A673 (cell line): ENCODE data around the gene DNMBP. TPM values are rescaled to one million over a fixed set of nuclear protein-coding genes. Genes with fewer than 3 reads are reported as not detected.
"Not testable (repeated sequence)": the region's sequence is repeated elsewhere in the genome, so short reads cannot be mapped to it uniquely, and the experiment has no call there.

Experiments
- BruUV-seq: library from RNA; stranded (reverse); fragments of 400-500 nt; replicated peaks from 2 replicates; lab custom pipeline; 2021; lab: Mats Ljungman, UMichigan
- CTCF ChIA-PET: fragments of 300-600 bp; sonication (Branson Sonifier 250); formaldehyde crosslinking; loops from one replicate; lab custom pipeline; 2022; ENCODE audit warnings: antibody characterized with exemption; lab: Charles Lee
- POLR2A ChIA-PET: fragments of 300-600 bp; sonication (Branson Sonifier 250); formaldehyde crosslinking; loops from one replicate; lab custom pipeline; 2022; ENCODE audit warnings: antibody characterized with exemption; ENCODE audit not compliant: low non-redundant PET; lab: Charles Lee
- DNase-seq: peaks from one replicate; pipeline ENCODE4 v3.0.0-alpha.2; 2015; ENCODE audit warnings: low spot score
- H3K27ac ChIP-seq: fragments of 200-600 bp; sonication (generic); 2 replicates; pipeline ENCODE4 v1.5.1; 2016; ENCODE audit warnings: mixed run types, low read depth, mild to moderate bottlenecking, mixed read lengths, antibody characterized with exemption, low read length; ENCODE audit not compliant: poor library complexity, severe bottlenecking
- H3K27me3 ChIP-seq: fragments of 200-600 bp; sonication (generic); replicated peaks from 2 replicates; pipeline ENCODE4 v1.6.1; 2017; ENCODE audit warnings: mixed run types, low read depth, mild to moderate bottlenecking, mixed read lengths, antibody characterized with exemption, low read length; ENCODE audit not compliant: insufficient read depth, poor library complexity
- H3K36me3 ChIP-seq: fragments of 200-600 bp; sonication (generic); 2 replicates; pipeline ENCODE4 v1.6.1; 2016; ENCODE audit warnings: mixed run types, mild to moderate bottlenecking, mixed read lengths, antibody characterized with exemption, low read length; ENCODE audit not compliant: insufficient read depth, poor library complexity, severe bottlenecking
- H3K4me1 ChIP-seq: fragments of 200-600 bp; sonication (generic); 2 replicates; pipeline ENCODE4 v1.6.1; 2017; ENCODE audit warnings: mixed run types, mild to moderate bottlenecking, mixed read lengths, antibody characterized with exemption, low read length; ENCODE audit not compliant: insufficient read depth, poor library complexity, severe bottlenecking
- H3K4me3 ChIP-seq: fragments of 200-600 bp; sonication (generic); 2 replicates; pipeline ENCODE4 v1.5.1; 2016; ENCODE audit warnings: low read depth, mixed run types, mild to moderate bottlenecking, mixed read lengths, low read length; ENCODE audit not compliant: poor library complexity, severe bottlenecking
- H3K9me3 ChIP-seq: fragments of 200-600 bp; sonication (generic); 2 replicates; pipeline ENCODE4 v1.6.1; 2016; ENCODE audit warnings: mixed run types, low read depth, mild to moderate bottlenecking, mixed read lengths, antibody characterized with exemption, low read length; ENCODE audit not compliant: poor library complexity, severe bottlenecking
- CTCF ChIP-seq: fragments of 300-800, 200-600 bp; sonication (generic); conservative IDR thresholded peaks from 2 replicates; pipeline ENCODE4 v1.5.1; 2017; ENCODE audit warnings: low read depth, mild to moderate bottlenecking, antibody characterized with exemption, low read length, moderate library complexity, mixed read lengths
- EZH2 ChIP-seq: fragments of 200-600 bp; sonication (generic); IDR thresholded peaks from 2 replicates; pipeline ENCODE4 v1.6.1; 2017; ENCODE audit warnings: borderline replicate concordance, low read depth, mild to moderate bottlenecking, mixed read lengths, antibody characterized with exemption, low read length; ENCODE audit not compliant: poor library complexity, severe bottlenecking
- intact Hi-C: fragments of 100-400 bp; cut with micrococcal nuclease; formaldehyde crosslinking; loops from one replicate; pipeline ENCODE4 v1.10.0; 2022; ENCODE audit not compliant: unreplicated experiment
- total RNA-seq: library from RNA; stranded (reverse); gene quantifications from 2 replicates; pipeline ENCODE4 v1.2.3, GENCODE V29; 2021

DNMBP gene
- total RNA-seq, 1 experiment from 2014 or later, result 28.0 TPM

GRCh38 chr10:99906470-99906869 lies 103.3 kb downstream of the DNMBP start:
- ChIA-PET POLR2A (no interaction called here), CTCF (interaction anchor here (1.1 kb wide), 1 partner anchor 58 kb away, joined by 3 read pairs; no protein-coding TSS in a partner anchor)
- BruUV-seq, result no TSS peak
- Histone ChIP-seq H3K27me3 (no peaks in the 10 kb centered on the region), H3K27ac (no peak overlapping the region), H3K36me3 (peaks cover 60% of the 10 kb centered on the region), H3K4me3 (no peak overlapping the region), H3K4me1 (peaks cover 10% of the 10 kb centered on the region), H3K9me3 (no peaks in the 10 kb centered on the region)
- no peak for TF ChIP-seq CTCF
- TF ChIP-seq EZH2, result no peak
- intact Hi-C loops, result no loop called here
- DNase-seq, result no peak

- H3K4me3 ChIP-seq, result no peak overlapping the region
- no peak overlapping the region for H3K27ac ChIP-seq
- no peaks in the 10 kb centered on the region for H3K27me3 ChIP-seq
- no peak for TF ChIP-seq CTCF
- POLR2A ChIA-PET, result no interaction called here
- no peaks in the 10 kb centered on the region for H3K9me3 ChIP-seq
- no peak for DNase-seq
- BruUV-seq, result no TSS peak
- CTCF ChIA-PET, result interaction anchor here (1.1 kb wide), 1 partner anchor 59 kb away, joined by 3 read pairs; no protein-coding TSS in a partner anchor
- H3K4me1 ChIP-seq, result peaks cover 8% of the 10 kb centered on the region
- intact Hi-C loops, result no loop called here
- peaks cover 62% of the 10 kb centered on the region for H3K36me3 ChIP-seq
Measured at GRCh38 chr10:99905971-99906370, 103.8 kb downstream of the DNMBP start.

DNA sequence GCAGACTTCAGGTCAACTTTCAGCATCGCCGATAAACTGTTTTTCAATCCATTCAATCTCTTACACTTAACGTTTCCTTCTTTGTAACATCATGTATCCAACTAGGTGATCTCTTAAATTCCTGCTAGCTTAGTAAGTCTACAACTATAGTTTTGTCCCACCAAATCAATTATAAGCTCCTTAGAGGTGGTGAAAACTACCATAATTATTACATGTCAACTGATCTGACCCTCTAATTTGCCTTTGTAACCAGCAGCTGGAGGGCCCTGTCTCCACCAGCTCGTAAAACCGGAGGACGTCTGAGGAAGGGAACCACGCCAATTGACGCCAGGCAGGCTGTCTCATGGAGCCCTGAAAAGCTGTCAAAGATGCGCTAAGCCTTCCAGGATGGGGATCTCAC lies 113.9 kb downstream of the DNMBP start:
- no peaks in the 10 kb centered on the region for H3K27me3 ChIP-seq
- no peak overlapping the region for H3K27ac ChIP-seq
- H3K4me1 ChIP-seq, result peaks cover 7% of the 10 kb centered on the region
- POLR2A ChIA-PET, result no interaction called here
- CTCF ChIA-PET, result no interaction called here
- intact Hi-C loops, result no loop called here
- H3K4me3 ChIP-seq, result no peak overlapping the region
- TF ChIP-seq CTCF (no peak), EZH2 (no peak)
- no peaks in the 10 kb centered on the region for H3K9me3 ChIP-seq
- BruUV-seq, result no TSS peak
- H3K36me3 ChIP-seq, result peaks cover 80% of the 10 kb centered on the region
- DNase-seq, result peak; percentile 27

GRCh38 chr10:99895066-99895465 lies 114.7 kb downstream of the DNMBP start:
- POLR2A ChIA-PET, H3K4me1 ChIP-seq, H3K4me3 ChIP-seq, DNase-seq, intact Hi-C loops, BruUV-seq, H3K27ac ChIP-seq, H3K9me3 ChIP-seq, H3K27me3 ChIP-seq: not testable (repeated sequence)
- peaks cover 75% of the 10 kb centered on the region for H3K36me3 ChIP-seq
- CTCF ChIA-PET, result interaction anchor here (0.7 kb wide), 1 partner anchor 537 kb away, joined by 6 read pairs; no protein-coding TSS in a partner anchor
